GM18505 (cell line): ENCODE data around the gene RNF19B.

Experiments
- ATAC-seq: cut with Tn5 transposase; IDR thresholded peaks from one replicate; pipeline ENCODE4 v1.9.1; 2021; ENCODE audit not compliant: unreplicated experiment
- POLR2A ChIP-seq: IDR thresholded peaks from 4 replicates; pipeline ENCODE4 v1.6.1; 2011; ENCODE audit warnings: borderline replicate concordance; ENCODE audit not compliant: insufficient read depth, insufficient read length; ENCODE audit errors: extremely low read depth

Gene RNF19B

DNA sequence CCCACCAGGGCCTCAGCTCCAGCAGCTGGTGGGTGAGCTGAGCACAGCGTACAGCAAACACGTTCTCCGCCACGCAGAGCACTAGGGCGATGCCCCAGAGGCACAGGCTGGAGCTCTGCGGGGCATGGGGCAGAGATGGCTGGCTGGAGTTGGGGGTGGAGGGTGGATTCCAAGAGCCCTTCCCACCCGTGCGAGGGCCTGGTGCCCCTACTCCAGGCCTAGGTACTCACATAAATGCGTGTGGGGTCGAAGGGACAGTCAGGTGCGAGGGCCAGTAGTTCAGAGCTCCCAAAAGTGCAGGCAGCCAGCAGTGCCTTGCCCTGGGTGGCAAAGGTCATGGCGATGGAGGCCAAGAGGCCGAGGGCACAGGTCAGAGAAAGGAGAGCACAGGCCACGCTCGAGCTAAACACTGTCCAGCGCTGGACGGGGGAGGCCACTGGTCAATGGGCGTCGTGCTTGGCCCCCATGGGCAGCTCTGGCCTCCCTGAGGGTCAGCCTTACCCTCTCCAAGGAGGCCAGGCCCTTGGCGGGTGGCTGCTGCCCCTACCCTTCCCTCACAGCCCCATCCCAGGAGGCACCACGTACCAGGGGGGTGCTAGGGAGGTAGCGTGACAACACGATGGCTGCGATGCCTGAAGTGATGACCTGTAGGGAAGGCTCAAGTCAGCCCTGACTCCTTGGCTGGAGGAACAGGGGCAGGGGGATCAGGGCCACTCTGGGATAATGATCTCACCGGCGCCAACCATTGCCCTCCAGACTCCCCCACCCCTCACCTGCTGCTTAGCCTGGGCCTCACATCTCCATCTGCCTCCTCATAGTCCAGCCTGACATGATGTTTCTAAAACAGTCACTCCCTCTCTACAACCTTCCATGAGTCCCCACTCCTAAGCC, 69.0 kb downstream of the RNF19B start:
- ATAC-seq: no peak
- TF ChIP-seq POLR2A: no peak

GRCh38 chr1:32894681-32895080, 69.9 kb downstream of the RNF19B start:
- no peak for TF ChIP-seq POLR2A
- ATAC-seq: no peak

GRCh38 chr1:32894019-32894600, 70.5 kb downstream of the RNF19B start:
- TF ChIP-seq POLR2A: no peak
- ATAC-seq: no peak

GRCh38 chr1:32893198-32894018, 71.2 kb downstream of the RNF19B start:
- ATAC-seq: no peak
- no peak for TF ChIP-seq POLR2A

DNA sequence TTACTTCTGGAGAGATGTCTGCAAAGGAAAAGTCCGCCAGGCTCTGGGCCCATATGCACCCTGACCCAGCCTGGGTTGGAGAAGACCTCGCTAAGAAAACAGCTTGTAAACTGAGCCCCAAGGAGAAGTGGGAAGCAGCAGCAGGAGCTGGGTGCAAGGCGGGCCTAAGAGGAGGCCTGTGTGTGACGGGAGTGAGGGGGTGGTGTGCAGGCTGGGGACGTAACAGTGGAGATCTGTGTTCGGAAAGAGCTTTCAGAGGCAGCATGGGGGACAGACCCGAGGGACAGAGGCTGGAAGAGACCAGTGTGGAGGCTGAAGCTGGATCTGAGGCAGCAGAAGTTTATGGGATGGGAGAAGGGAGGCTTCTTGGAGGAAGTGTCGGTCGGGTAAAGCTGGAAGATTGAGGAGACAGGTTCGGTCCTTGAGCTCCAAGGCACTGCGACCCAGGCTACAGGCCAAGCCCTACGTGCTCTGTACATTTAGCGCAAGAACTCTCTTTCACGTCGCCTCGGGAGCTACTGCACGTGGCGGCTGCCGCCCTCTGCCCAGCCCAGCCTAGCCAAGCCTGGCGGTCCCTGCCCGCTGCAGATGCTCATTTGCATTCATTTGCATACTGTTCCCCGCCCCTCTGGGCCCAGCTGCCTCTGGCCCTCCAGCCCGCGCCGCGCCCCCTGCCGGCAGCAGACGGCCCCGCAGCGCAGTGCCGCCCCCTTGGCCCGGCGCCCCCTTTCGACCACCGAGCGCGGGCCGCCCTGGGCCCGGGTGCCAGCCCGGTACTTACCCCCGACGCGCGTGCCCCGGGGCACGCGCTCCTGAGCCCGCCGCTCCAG, 72.0 kb downstream of the RNF19B start:
- no peak for TF ChIP-seq POLR2A
- ATAC-seq: no peak

DNA sequence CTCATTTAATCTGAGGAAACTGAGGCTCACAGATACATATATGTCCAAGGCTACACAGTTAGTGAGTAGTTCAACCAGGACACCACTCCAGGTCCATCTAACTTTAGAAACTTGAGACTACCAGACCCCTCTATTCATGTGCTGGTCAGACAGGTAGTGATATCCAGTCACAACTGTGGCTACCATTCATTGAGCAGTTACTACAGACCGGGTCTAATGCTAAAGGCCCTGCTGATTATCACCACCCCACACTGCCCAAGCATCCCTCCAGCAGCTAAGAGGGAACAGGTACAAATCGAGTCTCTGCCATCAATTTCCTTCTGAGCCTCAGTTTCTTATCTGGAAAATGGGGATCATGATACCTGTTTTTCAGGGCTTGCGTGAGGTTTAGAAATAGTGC, 73.0 kb downstream of the RNF19B start:
- TF ChIP-seq POLR2A: no peak
- ATAC-seq: no peak

DNA sequence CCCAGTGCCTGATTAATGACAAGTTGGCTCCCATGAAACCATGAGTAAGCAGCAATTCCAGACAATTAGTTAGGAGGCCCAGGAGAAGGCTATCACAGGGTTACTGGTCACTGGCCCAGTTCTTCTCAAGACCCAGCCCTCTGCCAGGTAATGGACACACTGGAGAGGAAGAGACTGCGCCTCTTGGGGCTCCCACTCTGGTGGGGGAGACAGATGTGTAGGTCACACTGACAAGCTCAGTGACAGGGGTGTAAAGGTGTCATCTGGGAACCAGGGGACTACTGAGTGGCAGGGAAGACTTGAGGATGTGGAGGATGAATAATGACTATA, 73.4 kb downstream of the RNF19B start:
- TF ChIP-seq POLR2A: no peak
- ATAC-seq: no peak

DNA sequence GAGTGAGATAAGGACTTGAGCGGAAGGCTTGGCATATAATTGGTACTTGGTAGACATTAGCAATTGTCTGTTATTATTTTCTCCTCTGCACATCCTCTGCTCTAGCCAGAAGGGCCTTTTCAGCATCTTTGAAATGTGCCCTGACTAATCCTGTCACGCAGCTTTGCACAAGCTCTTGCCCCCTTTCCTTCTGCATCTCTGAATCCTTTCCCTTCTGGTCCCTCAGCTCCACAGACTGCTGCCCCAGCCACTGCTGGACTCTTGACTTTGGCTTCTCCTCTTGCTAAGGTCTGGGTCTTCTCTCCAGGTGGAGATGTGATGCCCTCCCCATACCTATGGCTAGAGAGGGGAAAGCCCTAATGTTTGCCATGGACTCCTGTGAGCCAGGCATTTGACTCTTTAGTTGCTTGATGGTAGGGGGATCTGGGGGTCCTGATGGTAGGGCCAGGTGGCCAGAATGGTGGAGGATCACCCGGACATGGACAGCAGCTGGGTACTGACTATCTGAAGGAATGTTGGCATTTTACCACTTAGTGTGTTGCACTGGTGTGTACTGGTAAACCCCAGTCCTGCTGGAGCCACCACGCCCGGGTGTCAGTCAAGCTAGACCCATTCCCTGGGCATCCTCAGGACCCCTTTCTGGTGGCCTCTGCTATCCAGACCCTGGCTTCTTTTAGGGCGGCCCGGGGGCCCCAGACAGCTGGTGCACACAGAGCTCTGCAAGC, 73.9 kb downstream of the RNF19B start:
- ATAC-seq: no peak
- TF ChIP-seq POLR2A: no peak

DNA sequence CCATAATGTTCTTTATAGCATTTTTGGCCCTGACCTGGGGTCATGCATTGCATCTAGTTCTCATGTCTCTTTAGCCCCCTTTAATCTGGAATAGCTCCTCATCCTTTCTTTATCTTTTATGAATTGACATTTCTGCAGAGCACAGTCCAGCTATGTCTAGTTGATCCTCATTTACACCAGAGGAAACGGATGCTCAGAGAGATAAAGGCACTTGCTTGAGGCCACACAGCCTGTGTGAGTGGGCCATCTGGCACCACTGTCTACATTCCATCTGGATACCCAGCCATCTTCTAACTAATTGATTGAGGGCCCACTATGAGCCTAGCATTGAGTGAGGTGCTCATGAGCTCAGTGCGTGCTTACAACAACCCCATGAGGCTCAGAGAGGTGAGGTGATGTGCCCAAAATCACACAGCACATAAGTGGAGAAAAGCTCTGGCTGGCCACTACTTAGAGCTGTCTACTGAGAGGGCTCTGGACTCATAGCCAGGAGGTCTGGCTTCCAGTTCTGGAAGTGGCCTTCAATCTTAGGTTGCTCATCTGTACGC, 74.8 kb downstream of the RNF19B start:
- no peak for ATAC-seq
- no peak for TF ChIP-seq POLR2A

DNA sequence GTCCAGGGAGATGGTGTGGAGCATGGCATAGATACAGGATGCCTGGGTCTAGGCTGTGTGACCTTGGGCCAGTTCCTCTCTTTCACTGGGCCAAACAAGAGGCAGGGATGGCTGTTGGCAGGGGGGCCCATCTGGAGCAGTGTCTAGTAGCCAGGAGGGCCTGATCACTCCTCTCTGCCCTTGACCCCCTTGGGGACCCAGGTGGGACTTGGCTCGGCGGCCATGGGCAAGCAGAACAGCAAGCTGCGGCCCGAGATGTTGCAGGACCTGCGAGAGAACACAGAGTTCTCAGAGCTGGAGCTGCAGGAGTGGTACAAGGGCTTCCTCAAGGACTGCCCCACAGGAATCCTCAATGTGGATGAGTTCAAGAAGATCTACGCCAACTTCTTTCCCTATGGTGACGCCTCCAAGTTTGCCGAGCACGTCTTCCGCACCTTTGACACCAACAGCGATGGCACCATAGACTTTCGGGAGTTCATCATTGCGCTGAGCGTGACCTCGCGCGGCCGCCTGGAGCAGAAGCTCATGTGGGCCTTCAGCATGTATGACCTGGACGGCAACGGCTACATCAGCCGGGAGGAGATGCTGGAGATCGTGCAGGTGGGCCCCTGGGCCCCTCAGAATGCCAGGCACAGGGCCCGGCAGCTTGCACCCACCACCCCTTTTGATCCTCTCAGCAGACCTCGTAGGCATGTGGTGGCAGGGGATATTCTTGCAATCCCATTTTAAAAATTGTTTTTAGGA, 75.8 kb downstream of the RNF19B start:
- no peak for ATAC-seq
- TF ChIP-seq POLR2A: no peak

GRCh38 chr1:32888134-32888533, 76.5 kb downstream of the RNF19B start:
- no peak for TF ChIP-seq POLR2A
- ATAC-seq: no peak
